Measurements from ENCODE around the gene TSFM.

TSFM gene

DNA sequence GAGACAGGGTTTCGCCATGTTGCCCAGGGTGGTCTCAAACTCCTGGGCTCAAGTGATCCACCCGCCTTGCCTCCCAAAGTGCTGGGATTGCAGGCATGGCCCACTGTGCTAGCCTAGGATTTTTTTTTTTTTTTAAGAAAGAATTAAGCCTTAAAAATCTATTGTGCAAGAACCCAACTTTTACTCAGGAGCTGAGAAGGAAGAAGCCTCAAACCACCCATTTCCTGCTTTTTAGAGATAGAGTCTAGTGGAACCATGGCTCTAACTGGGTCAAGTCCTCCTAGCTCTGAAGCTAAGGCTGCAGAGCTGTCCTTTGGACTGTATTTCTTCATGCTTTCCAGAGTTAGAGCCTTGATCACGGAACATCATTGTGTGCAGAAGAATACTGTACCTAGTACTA lies 1.3 kb upstream of the TSFM start:
- no peaks in the 10 kb centered on the region for H3K9me3 ChIP-seq (ENCODE audit: control insufficient read depth, insufficient read depth, low read depth, low read length)
- no peak overlapping the region for H3K4me3 ChIP-seq (ENCODE audit: low read depth, low read length)
- TF ChIP-seq ZNF792 (tag by site-specific recombination; IDR thresholded peaks at IDR 0.05), result no peak
- H3K27ac ChIP-seq (ENCODE audit: extremely low read depth, low read depth, low read length), result no peak overlapping the region
- H3K36me3 ChIP-seq (ENCODE audit: control insufficient read depth in 2 of 2, insufficient read depth in 1 of 2, low read length in 2 of 2), result peaks cover 22 to 38% of the 10 kb centered on the region in 2 experiments
- H3K4me1 ChIP-seq (ENCODE audit: control insufficient read depth, insufficient read depth, low read length), result no peaks in the 10 kb centered on the region
- ChIA-PET POLR2A (interaction anchor here (0.8 to 0.9 kb wide), 3 partner anchors 9 to 37 kb away, joined by 3 to 6 read pairs (median 3); partner anchors contain the start of genes EEF1AKMT3 and METTL1), CTCF (interaction anchor here (0.5 to 2.9 kb wide), 7 partner anchors 11 to 1138 kb away, joined by 3 to 19 read pairs (median 4); no protein-coding TSS in a partner anchor)

DNA sequence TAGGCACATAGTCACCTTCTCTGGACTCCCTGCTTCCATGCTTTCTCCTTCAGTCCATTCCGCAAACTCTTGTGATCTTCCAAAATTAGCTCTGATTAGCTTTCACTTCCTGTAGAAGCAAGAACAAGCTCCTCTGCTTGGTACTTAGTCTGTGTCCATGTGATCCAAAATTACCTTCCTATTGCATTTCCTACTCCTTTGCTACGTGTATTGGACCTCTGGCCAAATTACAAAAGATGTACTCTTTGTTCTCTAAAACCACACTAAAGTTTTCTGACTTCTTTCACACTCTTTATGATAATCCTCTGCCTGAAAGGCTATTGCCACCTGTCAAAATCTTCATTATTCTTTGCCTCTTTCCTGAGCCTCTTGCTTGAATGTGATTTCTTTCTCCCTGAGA lies 786 bp upstream of the TSFM start:
- CTCF ChIA-PET, result interaction anchor here (0.5 to 2.9 kb wide), 6 partner anchors 11 to 1137 kb away, joined by 3 to 19 read pairs (median 4); no protein-coding TSS in a partner anchor
- Histone ChIP-seq H3K27ac (ENCODE audit: extremely low read depth, low read depth, low read length) (no peak overlapping the region), H3K4me1 (ENCODE audit: control insufficient read depth, insufficient read depth, low read length) (no peaks in the 10 kb centered on the region), H3K36me3 (ENCODE audit: control insufficient read depth in 2 of 2, insufficient read depth in 1 of 2, low read length in 2 of 2) (peaks cover 27 to 43% of the 10 kb centered on the region in 2 experiments), H3K4me3 (ENCODE audit: low read depth, low read length) (no peak overlapping the region), H3K9me3 (ENCODE audit: control insufficient read depth, insufficient read depth, low read depth, low read length) (no peaks in the 10 kb centered on the region)
- POLR2A ChIA-PET, result interaction anchor here (0.8 to 0.9 kb wide), 2 partner anchors 10 to 16 kb away, joined by 3 to 6 read pairs; partner anchors contain the start of genes EEF1AKMT3 and METTL1
- no peak for TF ChIP-seq GLIS1 (tag by site-specific recombination; IDR thresholded peaks at IDR 0.05)
- no peak for TF ChIP-seq SETDB1 (IDR thresholded peaks at IDR 0.05; ENCODE audit: insufficient read length, low read length)
- no peak for TF ChIP-seq ZNF169 (tag by site-specific recombination; IDR thresholded peaks at IDR 0.05)
- no peak for TF ChIP-seq ZNF404 (tag by site-specific recombination; IDR thresholded peaks at IDR 0.05)
- no peak for TF ChIP-seq ZNF529 (tag by site-specific recombination; IDR thresholded peaks at IDR 0.05; ENCODE audit: insufficient replicate concordance)
- no peak for TF ChIP-seq ZFP3 (tag by site-specific recombination; IDR thresholded peaks at IDR 0.05; ENCODE audit: low read depth)
- peak; percentile 94 for TF ChIP-seq ZNF133 (tag by site-specific recombination; IDR thresholded peaks at IDR 0.05)

DNA sequence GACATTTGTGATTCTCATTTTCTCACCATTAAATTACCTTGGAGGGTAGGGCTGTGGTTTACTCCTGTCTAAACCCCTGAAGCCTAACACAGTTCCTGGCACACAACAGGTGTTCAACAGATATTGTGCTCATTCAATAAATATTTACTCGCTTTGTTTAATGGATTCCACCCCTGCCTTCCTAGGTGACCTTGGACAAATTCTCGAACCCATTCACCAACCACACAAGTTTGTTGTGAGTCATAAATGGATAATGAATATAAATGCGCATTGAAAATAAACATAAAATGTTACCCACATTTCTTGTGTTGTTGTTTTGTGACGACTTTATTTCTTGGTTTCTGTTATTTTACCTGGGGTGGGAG lies 362 bp upstream of the TSFM start:
- ChIA-PET CTCF (interaction anchor here (1.0 to 2.9 kb wide), 11 partner anchors 8 to 64 kb away, joined by 3 to 19 read pairs (median 7); partner anchors contain the start of gene CTDSP2), POLR2A (interaction anchor here (1.3 to 1.7 kb wide), 4 partner anchors 10 to 37 kb away, joined by 3 to 14 read pairs (median 6); partner anchors contain the start of genes CDK4, EEF1AKMT3, METTL1 and TSPAN31)
- no peak overlapping the region for H3K27ac ChIP-seq (ENCODE audit: extremely low read depth, low read depth, low read length)
- peaks cover 32 to 46% of the 10 kb centered on the region in 2 experiments for H3K36me3 ChIP-seq (ENCODE audit: control insufficient read depth in 2 of 2, insufficient read depth in 1 of 2, low read length in 2 of 2)
- no peak overlapping the region; the same call in 1 of the 2 replicates for H3K4me3 ChIP-seq (ENCODE audit: low read depth, low read length)
- no peak for TF ChIP-seq KLF10 (tag by site-specific recombination; IDR thresholded peaks at IDR 0.05)
- 0 out of 2 replicates have a peak, but pooled peaks have one; percentile 22 for TF ChIP-seq ZNF768 (tag by site-specific recombination; IDR thresholded peaks at IDR 0.05)
- no peak for TF ChIP-seq KLF7 (tag by site-specific recombination; IDR thresholded peaks at IDR 0.05; ENCODE audit: borderline replicate concordance)
- no peaks in the 10 kb centered on the region for H3K4me1 ChIP-seq (ENCODE audit: control insufficient read depth, insufficient read depth, low read length)
- no peaks in the 10 kb centered on the region for H3K9me3 ChIP-seq (ENCODE audit: control insufficient read depth, insufficient read depth, low read depth, low read length)

DNA sequence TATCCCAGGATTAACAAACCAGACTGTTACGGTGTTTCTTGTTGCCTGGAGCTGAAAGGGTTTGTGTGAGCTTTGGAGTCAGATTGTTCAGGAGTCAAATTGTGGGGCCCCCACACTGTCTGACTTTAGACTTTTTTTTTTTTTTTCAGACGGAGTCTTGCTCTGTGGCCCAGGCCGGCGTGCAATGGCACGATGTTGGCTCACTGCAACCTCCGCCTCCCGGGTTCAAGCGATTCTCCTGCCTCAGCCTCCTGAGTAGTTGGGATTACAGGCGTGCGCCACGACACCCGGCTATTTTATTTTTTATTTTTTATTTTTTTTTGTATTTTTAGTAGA lies 847 bp downstream of the TSFM start:
- ChIA-PET CTCF (interaction anchor here (0.6 to 2.8 kb wide), 18 partner anchors 9 to 111 kb away, joined by 3 to 19 read pairs (median 4); partner anchors contain the start of genes AVIL, CYP27B1, EEF1AKMT3 and METTL1), POLR2A (interaction anchor here (1.0 to 1.7 kb wide), 5 partner anchors 11 to 39 kb away, joined by 3 to 14 read pairs (median 5); partner anchors contain the start of genes CDK4, EEF1AKMT3, METTL1 and TSPAN31)
- Histone ChIP-seq H3K4me3 (ENCODE audit: low read depth, low read length) (peak overlapping the region; percentile 58), H3K36me3 (ENCODE audit: control insufficient read depth in 2 of 2, insufficient read depth in 1 of 2, low read length in 2 of 2) (peaks cover 44 to 53% of the 10 kb centered on the region in 2 experiments), H3K4me1 (ENCODE audit: control insufficient read depth, insufficient read depth, low read length) (no peaks in the 10 kb centered on the region), H3K27ac (ENCODE audit: extremely low read depth, low read depth, low read length) (no peak overlapping the region), H3K9me3 (ENCODE audit: control insufficient read depth, insufficient read depth, low read depth, low read length) (no peaks in the 10 kb centered on the region)
- TF ChIP-seq ZNF302 (tag by site-specific recombination; IDR thresholded peaks at IDR 0.05; ENCODE audit: low read depth), result no peak
- TF ChIP-seq ZFP41 (tag by site-specific recombination; IDR thresholded peaks at IDR 0.05; ENCODE audit: borderline replicate concordance), result no peak
- no peak for TF ChIP-seq EGR2 (tag by site-specific recombination; IDR thresholded peaks at IDR 0.05; ENCODE audit: low read depth)
- no peak for TF ChIP-seq ZNF549 (tag by site-specific recombination; IDR thresholded peaks at IDR 0.05)
- TF ChIP-seq, protein P1, sequence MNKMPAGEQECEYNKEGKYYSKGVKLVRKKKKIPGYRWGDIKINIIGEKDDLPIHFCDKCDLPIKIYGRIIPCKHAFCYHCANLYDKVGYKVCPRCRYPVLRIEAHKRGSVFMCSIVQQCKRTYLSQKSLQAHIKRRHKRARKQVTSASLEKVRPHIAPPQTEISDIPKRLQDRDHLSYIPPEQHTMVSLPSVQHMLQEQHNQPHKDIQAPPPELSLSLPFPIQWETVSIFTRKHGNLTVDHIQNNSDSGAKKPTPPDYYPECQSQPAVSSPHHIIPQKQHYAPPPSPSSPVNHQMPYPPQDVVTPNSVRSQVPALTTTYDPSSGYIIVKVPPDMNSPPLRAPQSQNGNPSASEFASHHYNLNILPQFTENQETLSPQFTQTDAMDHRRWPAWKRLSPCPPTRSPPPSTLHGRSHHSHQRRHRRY (tag by site-specific recombination; IDR thresholded peaks at IDR 0.05), result no peak
- no peak for TF ChIP-seq SCRT1 (tag by site-specific recombination; IDR thresholded peaks at IDR 0.05; ENCODE audit: borderline replicate concordance)
- no peak for TF ChIP-seq OSR2 (tag by site-specific recombination; IDR thresholded peaks at IDR 0.05)
- TF ChIP-seq ZNF560 (tag by site-specific recombination; IDR thresholded peaks at IDR 0.05; ENCODE audit: borderline replicate concordance), result no peak
- no peak for TF ChIP-seq ZNF830 (tag by site-specific recombination; IDR thresholded peaks at IDR 0.05; ENCODE audit: low read depth)
- TF ChIP-seq KLF8 (tag by site-specific recombination; IDR thresholded peaks at IDR 0.05), result no peak
- no peak for TF ChIP-seq ZNF132 (tag by site-specific recombination; IDR thresholded peaks at IDR 0.05; ENCODE audit: borderline replicate concordance)
- TF ChIP-seq ZNF211 (tag by site-specific recombination; IDR thresholded peaks at IDR 0.05; ENCODE audit: low read depth), result no peak
- TF ChIP-seq, protein P2, sequence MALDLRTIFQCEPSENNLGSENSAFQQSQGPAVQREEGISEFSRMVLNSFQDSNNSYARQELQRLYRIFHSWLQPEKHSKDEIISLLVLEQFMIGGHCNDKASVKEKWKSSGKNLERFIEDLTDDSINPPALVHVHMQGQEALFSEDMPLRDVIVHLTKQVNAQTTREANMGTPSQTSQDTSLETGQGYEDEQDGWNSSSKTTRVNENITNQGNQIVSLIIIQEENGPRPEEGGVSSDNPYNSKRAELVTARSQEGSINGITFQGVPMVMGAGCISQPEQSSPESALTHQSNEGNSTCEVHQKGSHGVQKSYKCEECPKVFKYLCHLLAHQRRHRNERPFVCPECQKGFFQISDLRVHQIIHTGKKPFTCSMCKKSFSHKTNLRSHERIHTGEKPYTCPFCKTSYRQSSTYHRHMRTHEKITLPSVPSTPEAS (tag by site-specific recombination; IDR thresholded peaks at IDR 0.05), result no peak

All from HEK293 (cell line).